Left lung (tissue), 10 donors: ENCODE data around the gene DHCR24. TPM values are rescaled to one million over a fixed set of nuclear protein-coding genes. Genes with fewer than 3 reads are reported as not detected.

Experiments
- ATAC-seq: fragments of 200-7000 bp; cut with Tn5 transposase; one replicate; pipeline ENCODE4 v1.9.1; 2020; ENCODE audit warnings: moderate library complexity
- DNase-seq, 4 donors: peaks; one replicate each; pipeline ENCODE4 v3.0.0-alpha.2; 2013 to 2020
- H3K27ac ChIP-seq, 2 donors: fragments of 200-600 bp; sonication (generic) in 1 of 2; one replicate each; pipeline versions ENCODE4 v1.5.0 to v1.8.0; 2020 to 2021
- H3K27me3 ChIP-seq, 2 donors: fragments of 200-600 bp; sonication (generic) in 1 of 2; one replicate each; pipeline versions ENCODE4 v1.5.0 to v1.8.0; 2020 to 2021
- H3K36me3 ChIP-seq, 2 donors: fragments of 200-600 bp; sonication (generic) in 1 of 2; one replicate each; pipeline versions ENCODE4 v1.5.0 to v1.8.0; 2020 to 2021
- H3K4me1 ChIP-seq, 2 donors: fragments of 200-600 bp; one replicate each; pipeline ENCODE4 v1.8.0; 2021
- H3K4me3 ChIP-seq, 2 donors: fragments of 200-600 bp; sonication (generic) in 1 of 2; one replicate each; pipeline versions ENCODE4 v1.5.0 to v1.8.0; 2020 to 2021; ENCODE audit warnings: mild to moderate bottlenecking in 1 of 2
- H3K9me3 ChIP-seq, 2 donors: fragments of 200-600 bp; sonication (generic) in 1 of 2; one replicate each; pipeline versions ENCODE4 v1.5.0 to v1.8.0; 2020 to 2021
- CTCF ChIP-seq, 2 donors: fragments of 200-600 bp; sonication (generic) in 1 of 2; IDR thresholded peaks; one replicate each; pipeline versions ENCODE4 v1.5.0 to v1.8.0; 2021; ENCODE audit warnings: antibody characterized with exemption in 2 of 2
- intact Hi-C, 2 donors: fragments of 100-400 bp; cut with DNase I; formaldehyde crosslinking; loops; one replicate each; pipeline versions ENCODE4 v1.11.2 to v1.14.2; 2022
- polyA plus RNA-seq, 6 donors: library from polyadenylated mRNA; unstranded; fragments of 120-200 nt; gene quantifications; one replicate each; pipeline ENCODE4 v1.2.1, GENCODE V29; 2013; ENCODE audit not compliant: insufficient read length in 6 of 6
- total RNA-seq, 2 donors: library from RNA; stranded (reverse); fragmentation: NEBNext Ultra II Directional; extraction: Animal tissue kit (Norgen Biotek cat#: 25700); gene quantifications; one replicate each; pipeline ENCODE4 v1.2.1, GENCODE V29; 2021
- donor health status: DM: no; HTN: yes; CAD: no.
- donor health status: DM: no; HTN: no; CAD: no.

DHCR24 gene
- total and polyA plus RNA-seq, 8 donors, result 30.1 to 741 (median 51.2) TPM

GRCh38 chr1:54835131-54835898 lies 51.7 kb downstream of the DHCR24 start:
- no peaks in the 10 kb centered on the region for H3K4me1 ChIP-seq
- no peak overlapping the region for H3K4me3 ChIP-seq
- no peaks in the 10 kb centered on the region for H3K36me3 ChIP-seq
- H3K9me3 ChIP-seq, result peaks cover 0 to 13% of the 10 kb centered on the region in 2 donors
- intact Hi-C loops, result no loop called here
- no peak overlapping the region for H3K27ac ChIP-seq
- DNase-seq (no peak), ATAC-seq (peak; percentile 62)
- H3K27me3 ChIP-seq, result no peaks in the 10 kb centered on the region
- no peak for TF ChIP-seq CTCF (IDR thresholded peaks at IDR 0.05)

GRCh38 chr1:54834007-54834541 lies 52.9 kb downstream of the DHCR24 start:
- Histone ChIP-seq H3K9me3 (peaks cover 0 to 13% of the 10 kb centered on the region in 2 donors), H3K36me3 (no peaks in the 10 kb centered on the region), H3K27me3 (no peaks in the 10 kb centered on the region), H3K4me3 (no peak overlapping the region), H3K4me1 (no peaks in the 10 kb centered on the region), H3K27ac (no peak overlapping the region)
- DNase-seq, result no peak
- no peak for ATAC-seq
- intact Hi-C loops, result no loop called here
- TF ChIP-seq CTCF (IDR thresholded peaks at IDR 0.05), result no peak

- Histone ChIP-seq H3K4me3 (no peak overlapping the region), H3K4me1 (no peaks in the 10 kb centered on the region), H3K27ac (no peak overlapping the region), H3K27me3 (no peaks in the 10 kb centered on the region), H3K36me3 (no peaks in the 10 kb centered on the region), H3K9me3 (peaks cover 0 to 21% of the 10 kb centered on the region in 2 donors)
- DNase-seq, result no peak
- no peak for TF ChIP-seq CTCF (IDR thresholded peaks at IDR 0.05)
- ATAC-seq, result no peak
- intact Hi-C loops, result no loop called here
Measured at GRCh38 chr1:54833121-54833520, 53.9 kb downstream of the DHCR24 start.

GRCh38 chr1:54826226-54826816 lies 60.7 kb downstream of the DHCR24 start:
- TF ChIP-seq CTCF (IDR thresholded peaks at IDR 0.05), result no peak
- no peak for ATAC-seq
- intact Hi-C loops, result no loop called here

GRCh38 chr1:54825696-54826095 lies 61.3 kb downstream of the DHCR24 start:
- Histone ChIP-seq H3K4me3 (no peak overlapping the region), H3K4me1 (no peaks in the 10 kb centered on the region), H3K27ac (no peak overlapping the region), H3K36me3 (no peaks in the 10 kb centered on the region), H3K9me3 (peaks cover 0 to 36% of the 10 kb centered on the region in 2 donors), H3K27me3 (no peaks in the 10 kb centered on the region)
- intact Hi-C loops, result no loop called here
- no peak for TF ChIP-seq CTCF (IDR thresholded peaks at IDR 0.05)
- DNase-seq (no peak), ATAC-seq (no peak)

More at GRCh38 chr1:54826226-54826816, 60.7 kb downstream of the DHCR24 start:
- H3K27me3 ChIP-seq, result no peaks in the 10 kb centered on the region
- no peak overlapping the region for H3K27ac ChIP-seq
- DNase-seq, result no peak
- no peaks in the 10 kb centered on the region for H3K36me3 ChIP-seq
- peaks cover 0 to 42% of the 10 kb centered on the region in 2 donors for H3K9me3 ChIP-seq
- no peaks in the 10 kb centered on the region for H3K4me1 ChIP-seq
- H3K4me3 ChIP-seq, result no peak overlapping the region
